ENCODE measurements around the gene KCNQ1.

The KCNQ1 gene

DNA sequence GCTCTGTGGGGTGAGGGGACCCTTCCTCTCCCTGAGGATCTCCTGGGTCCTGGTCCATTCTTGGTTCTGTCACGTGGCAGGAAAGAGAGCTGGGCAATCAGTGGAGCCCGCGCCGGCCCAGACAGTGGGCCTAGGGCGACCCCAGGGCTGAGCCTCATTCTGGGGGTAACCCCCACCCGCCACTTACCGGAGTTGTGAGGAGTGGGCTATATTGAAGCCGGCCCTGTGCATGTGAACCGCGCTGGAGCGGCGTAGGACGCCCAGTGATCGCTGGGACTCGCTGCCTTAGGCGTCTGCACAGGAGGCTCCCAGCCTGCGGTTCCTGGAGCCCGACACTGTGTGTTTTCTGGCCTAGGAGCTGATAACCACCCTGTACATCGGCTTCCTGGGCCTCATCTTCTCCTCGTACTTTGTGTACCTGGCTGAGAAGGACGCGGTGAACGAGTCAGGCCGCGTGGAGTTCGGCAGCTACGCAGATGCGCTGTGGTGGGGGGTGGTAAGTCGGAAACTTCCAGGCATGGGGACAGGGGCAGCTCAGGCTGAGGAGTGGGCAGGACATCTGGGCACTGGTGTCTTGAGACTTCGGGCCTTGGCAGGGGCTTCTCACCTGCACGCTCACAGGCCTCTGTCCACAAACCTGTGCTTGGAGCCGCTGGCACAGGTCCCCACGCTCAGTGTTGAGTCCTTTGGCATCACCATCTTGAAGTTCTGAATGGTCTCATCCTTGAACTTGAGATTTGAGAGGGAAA lies 127.9 kb downstream of the KCNQ1 start:
- in situ Hi-C loops (cut with HindIII; ENCODE audit: low sequenced_read_pairs): loop anchor here (5.0 kb wide), 1 partner anchor 95 kb away; no protein-coding TSS in a partner anchor
- H3K4me3 ChIP-seq (ENCODE audit: low read depth, low read length): no peak overlapping the region
- TF ChIP-seq, protein P1, sequence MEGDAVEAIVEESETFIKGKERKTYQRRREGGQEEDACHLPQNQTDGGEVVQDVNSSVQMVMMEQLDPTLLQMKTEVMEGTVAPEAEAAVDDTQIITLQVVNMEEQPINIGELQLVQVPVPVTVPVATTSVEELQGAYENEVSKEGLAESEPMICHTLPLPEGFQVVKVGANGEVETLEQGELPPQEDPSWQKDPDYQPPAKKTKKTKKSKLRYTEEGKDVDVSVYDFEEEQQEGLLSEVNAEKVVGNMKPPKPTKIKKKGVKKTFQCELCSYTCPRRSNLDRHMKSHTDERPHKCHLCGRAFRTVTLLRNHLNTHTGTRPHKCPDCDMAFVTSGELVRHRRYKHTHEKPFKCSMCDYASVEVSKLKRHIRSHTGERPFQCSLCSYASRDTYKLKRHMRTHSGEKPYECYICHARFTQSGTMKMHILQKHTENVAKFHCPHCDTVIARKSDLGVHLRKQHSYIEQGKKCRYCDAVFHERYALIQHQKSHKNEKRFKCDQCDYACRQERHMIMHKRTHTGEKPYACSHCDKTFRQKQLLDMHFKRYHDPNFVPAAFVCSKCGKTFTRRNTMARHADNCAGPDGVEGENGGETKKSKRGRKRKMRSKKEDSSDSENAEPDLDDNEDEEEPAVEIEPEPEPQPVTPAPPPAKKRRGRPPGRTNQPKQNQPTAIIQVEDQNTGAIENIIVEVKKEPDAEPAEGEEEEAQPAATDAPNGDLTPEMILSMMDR (IDR thresholded peaks at IDR 0.05; ENCODE audit: low read depth, low read length, missing control alignments): no peak
- DNase-seq (ENCODE audit: low read depth): no peak

DNA sequence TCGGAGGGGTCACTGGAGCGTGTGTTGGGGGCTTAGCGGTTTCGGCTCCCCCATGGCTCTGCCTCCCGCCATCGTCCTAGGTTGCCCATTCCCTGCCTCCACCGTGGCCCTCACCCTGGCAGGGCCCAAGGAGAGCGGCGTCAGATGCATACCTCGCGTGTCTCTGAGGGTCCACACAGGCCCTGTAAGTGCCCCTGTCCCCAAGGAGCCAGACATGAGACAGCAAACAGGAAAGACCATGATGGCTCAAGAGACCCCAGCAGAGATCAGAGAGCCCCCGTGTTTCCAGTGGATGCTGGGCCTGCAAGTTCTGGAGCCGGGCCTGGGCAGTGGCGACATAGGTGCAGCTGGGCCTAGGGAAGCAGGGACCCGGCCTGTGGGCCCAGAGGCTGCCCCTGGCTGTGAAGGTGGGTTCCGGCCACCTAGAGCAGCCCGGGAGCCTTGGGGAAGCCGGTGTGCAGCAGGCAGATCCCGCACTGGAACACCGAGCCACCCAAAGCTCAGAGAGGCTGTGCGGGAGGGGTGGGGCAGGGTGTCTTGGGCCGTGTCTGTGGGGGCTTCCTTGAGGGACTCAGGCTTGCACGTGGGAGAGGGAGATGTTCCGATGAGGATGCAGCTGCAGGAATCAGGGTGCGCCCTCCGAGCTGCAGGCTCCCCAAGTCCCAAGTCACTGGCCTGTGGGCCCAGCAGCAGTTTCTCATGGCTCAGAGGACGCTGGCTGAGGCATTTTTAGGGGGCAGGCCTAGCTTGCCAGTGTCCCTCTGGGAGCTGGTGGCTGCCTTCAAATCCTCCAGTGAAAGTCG lies 128.6 kb downstream of the KCNQ1 start:
- TF ChIP-seq, protein P1 (IDR thresholded peaks at IDR 0.05; ENCODE audit: low read depth, low read length, missing control alignments): no peak
- H3K4me3 ChIP-seq (ENCODE audit: low read depth, low read length): no peak overlapping the region
- DNase-seq (ENCODE audit: low read depth): no peak
- in situ Hi-C loops (cut with HindIII; ENCODE audit: low sequenced_read_pairs): loop anchor here (5.0 kb wide), 1 partner anchor 94 kb away; no protein-coding TSS in a partner anchor

DNA sequence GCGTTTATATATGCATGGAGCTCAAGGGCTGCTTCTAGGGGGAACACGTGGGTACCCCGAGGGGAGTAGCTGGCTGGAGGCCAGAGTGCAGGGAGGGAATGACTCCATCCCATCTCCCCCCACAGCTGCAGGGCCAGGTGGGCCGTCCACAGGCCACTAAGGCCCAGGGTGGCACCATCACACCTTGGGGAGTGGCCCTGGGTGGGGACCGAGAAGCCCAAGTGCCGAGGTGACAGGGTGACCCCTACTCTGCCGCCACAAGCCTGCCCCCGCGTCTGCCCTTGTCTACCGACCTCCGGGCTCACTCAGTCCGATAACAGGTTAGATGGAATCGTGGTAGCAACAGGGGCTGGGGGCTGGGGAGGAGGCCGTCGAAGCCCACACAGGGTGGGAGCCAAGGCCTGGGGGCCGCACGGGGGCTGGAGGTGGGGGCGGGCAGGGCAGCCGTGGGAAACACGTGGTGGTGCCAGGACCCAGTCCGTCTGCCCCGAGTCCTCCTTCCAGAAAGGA lies 129.3 kb downstream of the KCNQ1 start:
- in situ Hi-C loops (cut with HindIII; ENCODE audit: low sequenced_read_pairs): loop anchor here (5.0 kb wide), 1 partner anchor 93 kb away; no protein-coding TSS in a partner anchor
- no peak for DNase-seq (ENCODE audit: low read depth)
- TF ChIP-seq, protein P1 (IDR thresholded peaks at IDR 0.05; ENCODE audit: low read depth, low read length, missing control alignments): no peak
- H3K4me3 ChIP-seq (ENCODE audit: low read depth, low read length): no peak overlapping the region

DNA sequence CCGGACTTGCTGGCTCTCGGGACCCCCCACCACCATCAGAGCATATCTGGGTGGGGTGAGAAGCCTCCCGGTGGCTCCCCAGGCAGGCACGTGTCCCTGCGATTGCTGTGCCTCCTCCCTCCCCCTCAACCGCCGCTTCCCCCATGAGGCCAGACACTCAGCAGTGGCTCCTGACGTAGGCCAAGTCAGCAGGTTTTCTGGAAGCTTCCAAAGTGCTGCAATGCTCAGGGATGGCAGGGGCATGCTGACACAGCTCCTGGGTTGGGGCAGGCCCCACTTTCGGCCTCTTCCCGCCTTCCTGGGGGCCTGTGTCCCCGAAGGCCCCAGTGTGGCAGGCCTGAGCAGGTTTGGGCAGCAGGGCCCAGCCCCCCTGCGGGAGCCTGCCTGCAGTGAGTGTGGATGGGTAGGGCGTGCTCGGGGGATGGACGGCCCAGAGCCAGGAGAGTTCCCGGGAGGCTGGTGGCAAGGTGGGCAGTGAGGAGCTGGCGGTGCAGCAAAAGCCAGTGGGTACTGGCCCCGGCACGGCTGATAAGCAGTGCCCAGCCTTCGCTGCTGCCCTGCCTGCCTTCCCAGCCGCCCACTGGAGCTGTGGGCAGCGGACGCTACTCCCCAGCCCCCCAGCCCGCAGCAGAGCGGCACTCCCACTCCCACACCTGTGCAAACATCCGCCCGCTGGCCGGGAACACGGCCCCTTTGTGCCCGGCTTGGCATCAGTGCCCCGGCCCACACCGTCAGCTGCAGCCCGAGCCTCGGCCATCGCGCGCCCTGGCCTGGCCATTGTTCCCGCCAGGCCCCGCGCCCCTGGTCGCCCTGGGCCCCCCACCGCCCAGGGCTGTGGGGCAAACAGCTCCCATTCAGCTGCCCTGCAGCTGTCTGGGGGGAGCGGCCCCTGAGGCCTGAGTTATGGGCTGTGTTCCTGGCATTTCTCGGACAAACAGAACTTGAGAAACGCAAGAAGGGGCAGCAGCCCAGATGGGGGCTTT lies 130.0 kb downstream of the KCNQ1 start:
- no peak overlapping the region for H3K4me3 ChIP-seq (ENCODE audit: low read depth, low read length)
- in situ Hi-C loops (cut with HindIII; ENCODE audit: low sequenced_read_pairs): loop anchor here (5.0 kb wide), 1 partner anchor 92 kb away; no protein-coding TSS in a partner anchor
- TF ChIP-seq, protein P1 (IDR thresholded peaks at IDR 0.05; ENCODE audit: low read depth, low read length, missing control alignments): no peak
- no peak for DNase-seq (ENCODE audit: low read depth)

DNA sequence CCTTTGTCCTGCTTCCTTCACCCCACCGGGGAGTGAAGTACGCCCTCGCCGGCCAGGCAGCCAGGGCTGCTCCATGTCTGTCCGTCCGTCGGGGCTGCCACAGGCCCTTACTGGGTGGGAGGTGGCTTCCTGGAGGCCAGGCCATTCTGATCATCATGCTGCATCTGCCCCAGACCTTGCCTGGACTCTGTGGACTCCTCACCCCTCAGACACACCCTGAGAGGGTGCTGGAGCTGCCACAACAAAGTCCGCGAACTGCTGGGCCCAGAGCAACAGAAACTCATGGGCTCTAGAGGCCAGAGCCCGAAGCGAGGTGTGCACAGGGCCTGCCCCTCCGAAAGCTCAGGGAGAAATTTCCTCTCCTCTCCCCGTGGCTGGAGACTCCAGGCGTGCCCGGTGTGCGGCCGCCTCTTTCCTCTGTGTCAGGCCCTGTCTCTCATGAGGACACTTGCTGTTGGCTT lies 130.8 kb downstream of the KCNQ1 start:
- in situ Hi-C loops (cut with HindIII; ENCODE audit: low sequenced_read_pairs): no loop called here
- no peak overlapping the region for H3K4me3 ChIP-seq (ENCODE audit: low read depth, low read length)
- no peak for DNase-seq (ENCODE audit: low read depth)
- TF ChIP-seq, protein P1 (IDR thresholded peaks at IDR 0.05; ENCODE audit: low read depth, low read length, missing control alignments): no peak

Measured in astrocyte of the cerebellum (primary cell).